ENCODE results near the gene LCN9. TPM values are rescaled to one million over a fixed set of nuclear protein-coding genes. Genes with fewer than 3 reads are reported as not detected.

The LCN9 gene
- total RNA-seq = not detected
- not detected for polyA plus RNA-seq

GRCh38 chr9:135662758-135663450 lies at the start of gene LCN9:
Gene LCN9 (plus strand): TSS chr9:135663309. CDS start chr9:135663322, 13 bp downstream.
- no peak for DNase-seq
- H3K9me3 ChIP-seq = no peaks in the 10 kb centered on the region
- WGBS, 2 donors = 60 to 68% methylated on average over 25 of the region's 25 CpGs

GRCh38 chr9:135613946-135614805 lies 48.9 kb upstream of the LCN9 start:
- H3K36me3 ChIP-seq = no peaks in the 10 kb centered on the region
- no peak for TF ChIP-seq POLR2A (IDR thresholded peaks at IDR 0.05)
- no peak for TF ChIP-seq POLR2AphosphoS5 (IDR thresholded peaks at IDR 0.05)
- TF ChIP-seq CTCF (IDR thresholded peaks at IDR 0.05) = no peak
- TF ChIP-seq EP300 (IDR thresholded peaks at IDR 0.05) = no peak
- no peaks in the 10 kb centered on the region for H3K4me1 ChIP-seq
- H3K27ac ChIP-seq = no peak overlapping the region
- no peak for DNase-seq
- H3K27me3 ChIP-seq = peaks cover 0 to 64% (median 4%) of the 10 kb centered on the region in 3 donors
- 60 to 74% methylated on average over 34 of the region's 34 CpGs for WGBS, 2 donors
- no peak overlapping the region for H3K4me3 ChIP-seq
- intact Hi-C loops (cut with DNase I) = no loop called here
- H3K9me3 ChIP-seq = no peaks in the 10 kb centered on the region

More at GRCh38 chr9:135662758-135663450, at the start of gene LCN9:
- TF ChIP-seq POLR2AphosphoS5 (IDR thresholded peaks at IDR 0.05) = no peak
- TF ChIP-seq EP300 (IDR thresholded peaks at IDR 0.05) = no peak
- no peak for TF ChIP-seq POLR2A (IDR thresholded peaks at IDR 0.05)
- TF ChIP-seq CTCF (IDR thresholded peaks at IDR 0.05) = no peak
- Histone ChIP-seq H3K4me1 (no peaks in the 10 kb centered on the region), H3K4me3 (no peak within 1 kb of the TSS), H3K27me3 (peaks cover 0 to 31% (median 0%) of the 10 kb centered on the region in 3 donors), H3K27ac (no peak within 1 kb of the TSS), H3K36me3 (no peaks in the 10 kb centered on the region)
- intact Hi-C loops (cut with DNase I) = no loop called here

GRCh38 chr9:135614821-135615665 lies 48.1 kb upstream of the LCN9 start:
- whole genome bisulfite sequencing, 2 donors = 43 to 75% methylated on average over 29 of the region's 29 CpGs
- Histone ChIP-seq H3K4me3 (no peak overlapping the region), H3K36me3 (no peaks in the 10 kb centered on the region), H3K4me1 (no peaks in the 10 kb centered on the region), H3K27ac (no peak overlapping the region), H3K9me3 (no peaks in the 10 kb centered on the region), H3K27me3 (peaks cover 0 to 69% (median 4%) of the 10 kb centered on the region in 3 donors)
- intact Hi-C loops (cut with DNase I) = no loop called here
- no peak for TF ChIP-seq CTCF (IDR thresholded peaks at IDR 0.05)
- TF ChIP-seq EP300 (IDR thresholded peaks at IDR 0.05) = no peak
- no peak for TF ChIP-seq POLR2AphosphoS5 (IDR thresholded peaks at IDR 0.05)
- TF ChIP-seq POLR2A (IDR thresholded peaks at IDR 0.05) = no peak
- DNase-seq = no peak

GRCh38 chr9:135615666-135616618 lies 47.2 kb upstream of the LCN9 start:
- peaks cover 0 to 64% (median 4%) of the 10 kb centered on the region in 3 donors for H3K27me3 ChIP-seq
- H3K4me1 ChIP-seq = no peaks in the 10 kb centered on the region
- DNase-seq = no peak
- TF ChIP-seq CTCF (IDR thresholded peaks at IDR 0.05) (no peak), EP300 (IDR thresholded peaks at IDR 0.05) (no peak), POLR2A (IDR thresholded peaks at IDR 0.05) (no peak)
- no peaks in the 10 kb centered on the region for H3K36me3 ChIP-seq
- no peak overlapping the region for H3K27ac ChIP-seq
- H3K9me3 ChIP-seq = no peaks in the 10 kb centered on the region
- WGBS, 2 donors = 55 to 66% methylated on average over 31 of the region's 31 CpGs
- intact Hi-C loops (cut with DNase I) = no loop called here
- no peak overlapping the region for H3K4me3 ChIP-seq
